HepG2 (cell line): Measurements from ENCODE around the gene OSBPL10. TPM values are rescaled to one million over a fixed set of nuclear protein-coding genes. Genes with fewer than 3 reads are reported as not detected.

ENCODE experiments used
- ATAC-seq: fragments of 200-7000 bp; cut with Tn5 transposase; 3 replicates; pipeline ENCODE4 v1.9.1; 2020; ENCODE audit warnings: mild to moderate bottlenecking, moderate library complexity
- BruUV-seq: library from RNA; stranded (reverse); fragments of 400-500 nt; replicated peaks from 2 replicates; lab custom pipeline; 2021; lab: Mats Ljungman, UMichigan
- CTCF ChIA-PET: fragments of 300-600 bp; formaldehyde crosslinking; extraction: SDS; loops from one replicate; lab custom pipeline; 2021; ENCODE audit warnings: low total read pairs, inconsistent platforms, low intra/inter-chr PET ratio; lab: Yijun Ruan, JAX
- POLR2A ChIA-PET: fragments of 350-600 bp; sonication (Branson Sonifier 250); formaldehyde crosslinking; loops from one replicate; lab custom pipeline; 2020; ENCODE audit warnings: antibody characterized with exemption, inconsistent platforms; lab: Yijun Ruan, JAX
- DNase-seq: peaks from one replicate; pipeline ENCODE4 v3.0.0-alpha.2; 2015; ENCODE audit warnings: low spot score
- FAIRE-seq: peaks from 3 replicates; lab custom pipeline; 2011; peaks lifted over from hg19 to GRCh38; lab: Jason Lieb, UNC
- H2AFZ ChIP-seq: one replicate; pipeline ENCODE4 v1.6.1; 2011; ENCODE audit warnings: low read length, inconsistent platforms
- H3K27ac ChIP-seq: fragments of 300-600 bp; 3 replicates; pipeline ENCODE4 v1.8.0; 2011; ENCODE audit warnings: mixed run types, mild to moderate bottlenecking, mixed read lengths, low read length, inconsistent platforms; ENCODE audit not compliant: insufficient read depth; ENCODE audit errors: extremely low read length
- H3K27me3 ChIP-seq, 2 experiments: fragments of 200-600 bp in 1 of 2; 2 replicates in 1 of 2; 3 replicates in 1 of 2; pipeline versions ENCODE4 v1.6.0 to v1.8.0; 2011; ENCODE audit warnings: low read length in 2 of 2, mild to moderate bottlenecking in 2 of 2, moderate library complexity in 2 of 2, inconsistent platforms in 1 of 2; ENCODE audit not compliant: insufficient read depth in 2 of 2, control insufficient read depth in 1 of 2
- H3K36me3 ChIP-seq, 2 experiments: fragments of 200-600 bp in 1 of 2; replicated peaks in 1 of 2; 2 replicates in 1 of 2; 3 replicates in 1 of 2; pipeline versions ENCODE4 v1.5.1 to v1.8.0; 2011; ENCODE audit warnings: low read length in 2 of 2, inconsistent platforms in 1 of 2; ENCODE audit not compliant: insufficient read depth in 2 of 2, control insufficient read depth in 1 of 2
- H3K4me1 ChIP-seq: 2 replicates; pipeline ENCODE4 v1.5.1; 2012; ENCODE audit warnings: low read length, inconsistent platforms; ENCODE audit not compliant: insufficient read depth
- H3K4me2 ChIP-seq: 2 replicates; pipeline ENCODE4 v1.6.0; 2011; ENCODE audit warnings: low read depth, low read length, inconsistent platforms
- H3K4me3 ChIP-seq, 3 experiments: fragments of 200-600 bp in 1 of 3; sonication (generic), shearing (Covaris generic) in 1 of 3; replicated peaks in 1 of 3; 2 replicates each; pipeline ENCODE4 v1.5.1; 2011 to 2016; ENCODE audit warnings: low read length in 3 of 3, inconsistent platforms in 2 of 3, low read depth in 2 of 3, mild to moderate bottlenecking in 2 of 3, control low read depth in 1 of 3, mixed read lengths in 1 of 3; ENCODE audit not compliant: insufficient read depth in 1 of 3
- H3K79me2 ChIP-seq: one replicate; pipeline ENCODE4 v1.6.1; 2011; ENCODE audit warnings: low read length, inconsistent platforms; ENCODE audit not compliant: insufficient read depth
- H3K9ac ChIP-seq: 2 replicates; pipeline ENCODE4 v1.6.0; 2011; ENCODE audit warnings: mild to moderate bottlenecking, low read depth, low read length, inconsistent platforms; ENCODE audit not compliant: insufficient read depth
- H3K9me3 ChIP-seq: 2 replicates; pipeline ENCODE4 v1.5.1; 2012; ENCODE audit warnings: mild to moderate bottlenecking, low read length
- H4K20me1 ChIP-seq: 2 replicates; pipeline ENCODE4 v1.6.0; 2011; ENCODE audit warnings: inconsistent platforms, mild to moderate bottlenecking, low read length, moderate library complexity; ENCODE audit not compliant: insufficient read depth
- USF2 ChIP-seq, 2 experiments: sonication (generic) in 1 of 2; formaldehyde crosslinking in 1 of 2; IDR thresholded peaks; 2 replicates each; pipeline versions ENCODE4 v1.5.1 to v1.6.1; 2011 to 2020; ENCODE audit warnings: borderline replicate concordance in 1 of 2, low read depth in 1 of 2, low read length in 1 of 2, mild to moderate bottlenecking in 1 of 2, missing genetic modification reagents in 1 of 2, moderate library complexity in 1 of 2
- ZBTB33 ChIP-seq: sonication (generic); formaldehyde crosslinking; IDR thresholded peaks from 2 replicates; pipeline ENCODE4 v1.4.0; 2020; ENCODE audit warnings: missing genetic modification reagents
- WGBS: methylation state at CpG from one replicate; pipeline ENCODE4 v1.1.6; 2017; ENCODE audit warnings: low lambda C conversion rate; 5-methylcytosine and 5-hydroxymethylcytosine counted together
- in situ Hi-C: cut with HindIII; loops from 2 replicates; pipeline ENCODE4 v1.10.0; 2017; ENCODE audit warnings: low pct_unique_long_range_greater_than_20kb; ENCODE audit not compliant: extremely low pct_ligation_motif_present
- intact Hi-C: fragments of 100-400 bp; cut with micrococcal nuclease; formaldehyde crosslinking; loops from one replicate; pipeline ENCODE4 v1.10.0; 2022; ENCODE audit not compliant: unreplicated experiment
- polyA plus RNA-seq, 8 experiments: library from polyadenylated mRNA; depleted of rRNA in 3 of 8; stranded (reverse) in 7 of 8; unstranded in 1 of 8; fragments of >200 nt; fragmentation: Illumina TruSeq in 4 of 8; extraction: Trizol in 4 of 8; gene quantifications; 2 replicates each; pipeline versions ENCODE4 v1.2.1 to v1.2.3, GENCODE V29; 2011 to 2016; ENCODE audit warnings: low read depth in 4 of 8, missing spikeins in 1 of 8, mixed read lengths in 1 of 8; ENCODE audit not compliant: insufficient read depth in 1 of 8
- total RNA-seq, 5 experiments: library from RNA; depleted of rRNA; stranded (reverse); fragments of >200 nt; fragmentation: Illumina TruSeq; extraction: Trizol; gene quantifications; 2 replicates each; pipeline ENCODE4 v1.2.3, GENCODE V29; 2016; ENCODE audit warnings: low read depth in 1 of 5

The OSBPL10 gene
- total and polyA plus RNA-seq, 2 of the 13 experiments (the other 11 are each of a cell fraction or from before 2014, with no cell fraction given) = 10.3 to 28.6 TPM

GRCh38 chr3:31868236-31868635 lies 112.8 kb downstream of the OSBPL10 start:
- DNase-seq (no peak), ATAC-seq (no peak)
- Histone ChIP-seq H3K9ac (no peak overlapping the region), H3K27ac (no peak overlapping the region)
- no TSS peak for BruUV-seq
- TF ChIP-seq USF2 (IDR thresholded peaks at IDR 0.05; ENCODE audit: low read depth, low read length) = no peak
- TF ChIP-seq USF2 (CRISPR knock-in tag; IDR thresholded peaks at IDR 0.05; ENCODE audit: borderline replicate concordance) = no peak
- TF ChIP-seq ZBTB33 (CRISPR knock-in tag) = peak; percentile 25; the same call in 1 of the 2 replicates
- TF ChIP-seq, all 625 proteins: peak for 1
- WGBS = 96% methylated on average over 5 of the region's 5 CpGs
- no peak for FAIRE-seq
- CTCF ChIA-PET = no interaction called here
- POLR2A ChIA-PET = no interaction called here
- H3K4me1 ChIP-seq = peaks cover 16% of the 10 kb centered on the region
- H4K20me1 ChIP-seq = no peaks in the 10 kb centered on the region
- no peaks in the 10 kb centered on the region for H3K27me3 ChIP-seq
- no peak overlapping the region for H3K4me3 ChIP-seq
- no peaks in the 10 kb centered on the region for H3K79me2 ChIP-seq
- in situ Hi-C loops (no loop called here), intact Hi-C loops (no loop called here)
- peaks cover 1 to 14% of the 10 kb centered on the region in 2 experiments; a peak in 2 of 5 replicates for H3K36me3 ChIP-seq
- H2AFZ ChIP-seq = no peak overlapping the region
- H3K4me2 ChIP-seq = no peak overlapping the region
- H3K9me3 ChIP-seq = no peaks in the 10 kb centered on the region
